IPS DF 4.7 (cell line): ENCODE results near the gene BATF2.
A peak's percentile ranks its signal among the peaks of the same experiment; 100 is the strongest.
"Not testable (repeated sequence)": the region's sequence is repeated elsewhere in the genome, so short reads cannot be mapped to it uniquely, and the experiment has no call there.

Source experiments
- DNase-seq: peaks from one replicate; pipeline ENCODE4 v3.0.0-alpha.2; 2013; ENCODE audit warnings: low spot score; ENCODE audit errors: extremely low read depth

The BATF2 gene

GRCh38 chr11:65013888-65014725 lies 17.3 kb upstream of the BATF2 start, which contains the start of gene ARL2:
ARL2 (plus strand) TSS chr11:65014160; CDS start chr11:65014208, 48 bp downstream.
- peak; percentile 53 for DNase-seq

- DNase-seq = peak; percentile 38
Measured at GRCh38 chr11:65013130-65013887, 16.5 kb upstream of the BATF2 start.

GRCh38 chr11:65008873-65009272 lies 12.1 kb upstream of the BATF2 start:
- DNase-seq = no peak

- DNase-seq = no peak
Measured at GRCh38 chr11:65008016-65008415, 11.2 kb upstream of the BATF2 start.

GRCh38 chr11:65003968-65004367 lies 7.2 kb upstream of the BATF2 start:
- not testable (repeated sequence) for DNase-seq

- DNase-seq = no peak
Measured at GRCh38 chr11:65003282-65003681, 6.5 kb upstream of the BATF2 start.

GRCh38 chr11:65002706-65003105 lies 5.9 kb upstream of the BATF2 start:
- DNase-seq = no peak

- DNase-seq = no peak
Measured at GRCh38 chr11:64999478-64999877, 2.7 kb upstream of the BATF2 start.

- no peak for DNase-seq
Measured at GRCh38 chr11:64998690-64999431, 2.1 kb upstream of the BATF2 start.

GRCh38 chr11:64998141-64998540 lies 1.4 kb upstream of the BATF2 start:
- DNase-seq = no peak

GRCh38 chr11:64996327-64996709 lies 453 bp downstream of the BATF2 start:
- DNase-seq = no peak

- no peak for DNase-seq
Measured at GRCh38 chr11:64994318-64994717, 2.5 kb downstream of the BATF2 start.

GRCh38 chr11:64990222-64990923 lies 6.4 kb downstream of the BATF2 start:
- no peak for DNase-seq

- no peak for DNase-seq
Measured at GRCh38 chr11:64989416-64989815, 7.4 kb downstream of the BATF2 start.

- no peak for DNase-seq
Measured at GRCh38 chr11:64987998-64988854, 8.5 kb downstream of the BATF2 start.

GRCh38 chr11:64983339-64983738 lies 13.4 kb downstream of the BATF2 start:
- DNase-seq = not testable (repeated sequence)

GRCh38 chr11:64976651-64977050 lies 20.1 kb downstream of the BATF2 start:
- no peak for DNase-seq

GRCh38 chr11:64974124-64974523 lies 22.6 kb downstream of the BATF2 start:
- DNase-seq = no peak

- DNase-seq = no peak
Measured at GRCh38 chr11:64971421-64972233, 25.1 kb downstream of the BATF2 start, which contains the start of gene MAJIN. MAJIN (minus strand) TSS chr11:64972108; CDS start chr11:64959405, 12,703 bp downstream.
